GM12801 (cell line): ENCODE results near the gene STRAP.

Source experiments
- CTCF ChIP-seq: IDR thresholded peaks from one replicate; pipeline ENCODE4 v1.5.1; 2011; ENCODE audit warnings: control low read depth; ENCODE audit not compliant: insufficient read length; ENCODE audit errors: extremely low read depth

The STRAP gene

GRCh38 chr12:15873556-15873955, 8.6 kb upstream of the STRAP start:
- TF ChIP-seq CTCF: no peak

GRCh38 chr12:15875863-15876262, 6.3 kb upstream of the STRAP start:
- TF ChIP-seq CTCF: no peak

- TF ChIP-seq CTCF: no peak
These were observed 2.8 kb upstream of the STRAP start for GRCh38 chr12:15879413-15879812.

- TF ChIP-seq CTCF: no peak
These were observed 1.5 kb upstream of the STRAP start for GRCh38 chr12:15880721-15881120.

- TF ChIP-seq CTCF: no peak
These were observed 1.3 kb downstream of the STRAP start for GRCh38 chr12:15883536-15883935.

- TF ChIP-seq CTCF: no peak
These were observed 4.3 kb downstream of the STRAP start for GRCh38 chr12:15886372-15887042.

GRCh38 chr12:15887043-15887817, 5.0 kb downstream of the STRAP start:
- no peak for TF ChIP-seq CTCF
